ENCODE data around the gene NCAPH2. TPM values are rescaled to one million over a fixed set of nuclear protein-coding genes. Genes with fewer than 3 reads are reported as not detected.

The NCAPH2 gene
- total and polyA plus RNA-seq, 9 of the 15 experiments (the other 6 are each of a cell fraction or from before 2014, with no cell fraction given), result 3.6 to 88.6 (median 32.4) TPM

DNA sequence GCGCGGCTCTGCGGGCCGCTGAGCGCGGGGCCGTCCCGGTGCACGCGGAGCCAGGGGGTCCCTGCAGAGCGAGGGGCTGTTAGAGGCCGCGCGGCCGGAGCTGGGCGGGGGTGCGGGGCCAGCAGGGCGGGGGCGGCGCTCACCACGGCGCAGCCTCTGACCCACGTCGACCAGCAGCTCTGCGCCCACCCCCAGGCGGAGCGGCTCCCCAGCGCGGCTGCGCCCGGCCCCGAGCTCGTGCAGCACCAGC lies 17.8 kb downstream of the NCAPH2 start (continued):
- TF ChIP-seq, protein P1, sequence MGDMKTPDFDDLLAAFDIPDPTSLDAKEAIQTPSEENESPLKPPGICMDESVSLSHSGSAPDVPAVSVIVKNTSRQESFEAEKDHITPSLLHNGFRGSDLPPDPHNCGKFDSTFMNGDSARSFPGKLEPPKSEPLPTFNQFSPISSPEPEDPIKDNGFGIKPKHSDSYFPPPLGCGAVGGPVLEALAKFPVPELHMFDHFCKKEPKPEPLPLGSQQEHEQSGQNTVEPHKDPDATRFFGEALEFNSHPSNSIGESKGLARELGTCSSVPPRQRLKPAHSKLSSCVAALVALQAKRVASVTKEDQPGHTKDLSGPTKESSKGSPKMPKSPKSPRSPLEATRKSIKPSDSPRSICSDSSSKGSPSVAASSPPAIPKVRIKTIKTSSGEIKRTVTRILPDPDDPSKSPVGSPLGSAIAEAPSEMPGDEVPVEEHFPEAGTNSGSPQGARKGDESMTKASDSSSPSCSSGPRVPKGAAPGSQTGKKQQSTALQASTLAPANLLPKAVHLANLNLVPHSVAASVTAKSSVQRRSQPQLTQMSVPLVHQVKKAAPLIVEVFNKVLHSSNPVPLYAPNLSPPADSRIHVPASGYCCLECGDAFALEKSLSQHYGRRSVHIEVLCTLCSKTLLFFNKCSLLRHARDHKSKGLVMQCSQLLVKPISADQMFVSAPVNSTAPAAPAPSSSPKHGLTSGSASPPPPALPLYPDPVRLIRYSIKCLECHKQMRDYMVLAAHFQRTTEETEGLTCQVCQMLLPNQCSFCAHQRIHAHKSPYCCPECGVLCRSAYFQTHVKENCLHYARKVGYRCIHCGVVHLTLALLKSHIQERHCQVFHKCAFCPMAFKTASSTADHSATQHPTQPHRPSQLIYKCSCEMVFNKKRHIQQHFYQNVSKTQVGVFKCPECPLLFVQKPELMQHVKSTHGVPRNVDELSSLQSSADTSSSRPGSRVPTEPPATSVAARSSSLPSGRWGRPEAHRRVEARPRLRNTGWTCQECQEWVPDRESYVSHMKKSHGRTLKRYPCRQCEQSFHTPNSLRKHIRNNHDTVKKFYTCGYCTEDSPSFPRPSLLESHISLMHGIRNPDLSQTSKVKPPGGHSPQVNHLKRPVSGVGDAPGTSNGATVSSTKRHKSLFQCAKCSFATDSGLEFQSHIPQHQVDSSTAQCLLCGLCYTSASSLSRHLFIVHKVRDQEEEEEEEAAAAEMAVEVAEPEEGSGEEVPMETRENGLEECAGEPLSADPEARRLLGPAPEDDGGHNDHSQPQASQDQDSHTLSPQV (IDR thresholded peaks at IDR 0.05), result no peak
- 0 out of 2 replicates have a peak, but pooled peaks have one; percentile 3 for TF ChIP-seq CREB1 (IDR thresholded peaks at IDR 0.05)
- no peak for TF ChIP-seq CREB1 (CRISPR knock-in tag; IDR thresholded peaks at IDR 0.05)
- TF ChIP-seq, protein P2, sequence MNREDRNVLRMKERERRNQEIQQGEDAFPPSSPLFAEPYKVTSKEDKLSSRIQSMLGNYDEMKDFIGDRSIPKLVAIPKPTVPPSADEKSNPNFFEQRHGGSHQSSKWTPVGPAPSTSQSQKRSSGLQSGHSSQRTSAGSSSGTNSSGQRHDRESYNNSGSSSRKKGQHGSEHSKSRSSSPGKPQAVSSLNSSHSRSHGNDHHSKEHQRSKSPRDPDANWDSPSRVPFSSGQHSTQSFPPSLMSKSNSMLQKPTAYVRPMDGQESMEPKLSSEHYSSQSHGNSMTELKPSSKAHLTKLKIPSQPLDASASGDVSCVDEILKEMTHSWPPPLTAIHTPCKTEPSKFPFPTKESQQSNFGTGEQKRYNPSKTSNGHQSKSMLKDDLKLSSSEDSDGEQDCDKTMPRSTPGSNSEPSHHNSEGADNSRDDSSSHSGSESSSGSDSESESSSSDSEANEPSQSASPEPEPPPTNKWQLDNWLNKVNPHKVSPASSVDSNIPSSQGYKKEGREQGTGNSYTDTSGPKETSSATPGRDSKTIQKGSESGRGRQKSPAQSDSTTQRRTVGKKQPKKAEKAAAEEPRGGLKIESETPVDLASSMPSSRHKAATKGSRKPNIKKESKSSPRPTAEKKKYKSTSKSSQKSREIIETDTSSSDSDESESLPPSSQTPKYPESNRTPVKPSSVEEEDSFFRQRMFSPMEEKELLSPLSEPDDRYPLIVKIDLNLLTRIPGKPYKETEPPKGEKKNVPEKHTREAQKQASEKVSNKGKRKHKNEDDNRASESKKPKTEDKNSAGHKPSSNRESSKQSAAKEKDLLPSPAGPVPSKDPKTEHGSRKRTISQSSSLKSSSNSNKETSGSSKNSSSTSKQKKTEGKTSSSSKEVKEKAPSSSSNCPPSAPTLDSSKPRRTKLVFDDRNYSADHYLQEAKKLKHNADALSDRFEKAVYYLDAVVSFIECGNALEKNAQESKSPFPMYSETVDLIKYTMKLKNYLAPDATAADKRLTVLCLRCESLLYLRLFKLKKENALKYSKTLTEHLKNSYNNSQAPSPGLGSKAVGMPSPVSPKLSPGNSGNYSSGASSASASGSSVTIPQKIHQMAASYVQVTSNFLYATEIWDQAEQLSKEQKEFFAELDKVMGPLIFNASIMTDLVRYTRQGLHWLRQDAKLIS (CRISPR knock-in tag; IDR thresholded peaks at IDR 0.05), result no peak
- TF ChIP-seq U2AF1 (optimal IDR thresholded peaks at IDR 0.05; ENCODE audit: low read depth, low read length), result no peak
- TF ChIP-seq, protein P3, sequence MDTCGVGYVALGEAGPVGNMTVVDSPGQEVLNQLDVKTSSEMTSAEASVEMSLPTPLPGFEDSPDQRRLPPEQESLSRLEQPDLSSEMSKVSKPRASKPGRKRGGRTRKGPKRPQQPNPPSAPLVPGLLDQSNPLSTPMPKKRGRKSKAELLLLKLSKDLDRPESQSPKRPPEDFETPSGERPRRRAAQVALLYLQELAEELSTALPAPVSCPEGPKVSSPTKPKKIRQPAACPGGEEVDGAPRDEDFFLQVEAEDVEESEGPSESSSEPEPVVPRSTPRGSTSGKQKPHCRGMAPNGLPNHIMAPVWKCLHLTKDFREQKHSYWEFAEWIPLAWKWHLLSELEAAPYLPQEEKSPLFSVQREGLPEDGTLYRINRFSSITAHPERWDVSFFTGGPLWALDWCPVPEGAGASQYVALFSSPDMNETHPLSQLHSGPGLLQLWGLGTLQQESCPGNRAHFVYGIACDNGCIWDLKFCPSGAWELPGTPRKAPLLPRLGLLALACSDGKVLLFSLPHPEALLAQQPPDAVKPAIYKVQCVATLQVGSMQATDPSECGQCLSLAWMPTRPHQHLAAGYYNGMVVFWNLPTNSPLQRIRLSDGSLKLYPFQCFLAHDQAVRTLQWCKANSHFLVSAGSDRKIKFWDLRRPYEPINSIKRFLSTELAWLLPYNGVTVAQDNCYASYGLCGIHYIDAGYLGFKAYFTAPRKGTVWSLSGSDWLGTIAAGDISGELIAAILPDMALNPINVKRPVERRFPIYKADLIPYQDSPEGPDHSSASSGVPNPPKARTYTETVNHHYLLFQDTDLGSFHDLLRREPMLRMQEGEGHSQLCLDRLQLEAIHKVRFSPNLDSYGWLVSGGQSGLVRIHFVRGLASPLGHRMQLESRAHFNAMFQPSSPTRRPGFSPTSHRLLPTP (IDR thresholded peaks at IDR 0.05; ENCODE audit: borderline replicate concordance, extremely low read depth, insufficient read length), result no peak
- TF ChIP-seq POLR2H (tag; IDR thresholded peaks at IDR 0.05; ENCODE audit: low read depth), result 0 out of 2 replicates have a peak, but pooled peaks have one; percentile 1
- peak in 1 of 3 experiments; percentile 13 for TF ChIP-seq YY1 (IDR thresholded peaks at IDR 0.05; ENCODE audit: borderline replicate concordance in 1 of 3, control insufficient read depth in 1 of 3, extremely low read depth in 1 of 3, insufficient read depth in 3 of 3, insufficient read length in 1 of 3, insufficient replicate concordance in 2 of 3, low read depth in 1 of 3, low read length in 2 of 3)
- TF ChIP-seq ZNF507 (tag; conservative IDR thresholded peaks at IDR 0.05), result no peak
